ENCODE data around the gene BTRC.
"Not testable (repeated sequence)": the region's sequence is repeated elsewhere in the genome, so short reads cannot be mapped to it uniquely, and the experiment has no call there.

The BTRC gene

GRCh38 chr10:101351017-101351416 lies 2.9 kb upstream of the BTRC start:
- no peak for DNase-seq

GRCh38 chr10:101351477-101351876 lies 2.5 kb upstream of the BTRC start:
- no peak for DNase-seq

GRCh38 chr10:101352857-101353256 lies 1.1 kb upstream of the BTRC start:
- DNase-seq = not testable (repeated sequence)

- DNase-seq = peak; percentile 53 to 61
Measured at GRCh38 chr10:101354328-101355071, 535 bp downstream of the BTRC start.

- DNase-seq = no peak
Measured at GRCh38 chr10:101355072-101355706, 1.2 kb downstream of the BTRC start.

GRCh38 chr10:101356132-101356531 lies 2.2 kb downstream of the BTRC start:
- DNase-seq = no peak

- no peak for DNase-seq
Measured at GRCh38 chr10:101357958-101358357, 4.0 kb downstream of the BTRC start.

GRCh38 chr10:101358706-101359300 lies 4.8 kb downstream of the BTRC start:
- DNase-seq = no peak

GRCh38 chr10:101360090-101360489 lies 6.1 kb downstream of the BTRC start:
- not testable (repeated sequence) for DNase-seq

- DNase-seq = not testable (repeated sequence)
Measured at GRCh38 chr10:101360841-101361240, 6.9 kb downstream of the BTRC start.

GRCh38 chr10:101363850-101364400 lies 10.0 kb downstream of the BTRC start:
- no peak for DNase-seq

- DNase-seq = no peak
Measured at GRCh38 chr10:101364721-101365120, 10.8 kb downstream of the BTRC start.

GRCh38 chr10:101367569-101368453 lies 13.8 kb downstream of the BTRC start:
- DNase-seq = no peak

GRCh38 chr10:101373063-101373462 lies 19.1 kb downstream of the BTRC start:
- no peak for DNase-seq

- DNase-seq = not testable (repeated sequence)
Measured at GRCh38 chr10:101373993-101374392, 20.0 kb downstream of the BTRC start.

GRCh38 chr10:101375076-101375475 lies 21.1 kb downstream of the BTRC start:
- no peak for DNase-seq

GRCh38 chr10:101379663-101380352 lies 25.8 kb downstream of the BTRC start:
- DNase-seq = no peak

GRCh38 chr10:101380353-101381017 lies 26.5 kb downstream of the BTRC start:
- no peak for DNase-seq

- DNase-seq = no peak
Measured at GRCh38 chr10:101385866-101386658, 32.1 kb downstream of the BTRC start.

- DNase-seq = no peak
Measured at GRCh38 chr10:101386659-101387259, 32.8 kb downstream of the BTRC start.
